Measurements from ENCODE around the gene FCER1G.

GRCh38 chr1:161176468-161177111, 38.5 kb upstream of the FCER1G start:
- TF ChIP-seq CTCF (IDR thresholded peaks at IDR 0.05) (no peak), POLR2A (IDR thresholded peaks at IDR 0.05) (no peak)

All from esophagus squamous epithelium (tissue), 4 donors.